SJCRH30 (cell line): ENCODE data around the gene DGKZ. TPM values are rescaled to one million over a fixed set of nuclear protein-coding genes. Genes with fewer than 3 reads are reported as not detected.
"Not testable (repeated sequence)": the region's sequence is repeated elsewhere in the genome, so short reads cannot be mapped to it uniquely, and the experiment has no call there.

ENCODE experiments used
- DNase-seq, 2 experiments: peaks; one replicate each; pipeline ENCODE4 v3.0.0-alpha.2; 2015 to 2020
- H3K27ac ChIP-seq: fragments of 250-450 bp; sonication (Bioruptor Pico); 2 replicates; pipeline ENCODE4 v1.5.1; 2020; ENCODE audit warnings: mild to moderate bottlenecking, moderate library complexity
- H3K27me3 ChIP-seq: fragments of 250-450 bp; sonication (Bioruptor Pico); 2 replicates; pipeline ENCODE4 v1.5.1; 2020; ENCODE audit warnings: mild to moderate bottlenecking, moderate library complexity
- H3K36me3 ChIP-seq: fragments of 250-450 bp; sonication (Bioruptor Pico); 2 replicates; pipeline ENCODE4 v1.5.1; 2020; ENCODE audit warnings: mild to moderate bottlenecking, moderate library complexity
- H3K4me1 ChIP-seq: fragments of 250-450 bp; sonication (Bioruptor Pico); 2 replicates; pipeline ENCODE4 v1.5.1; 2020; ENCODE audit warnings: mild to moderate bottlenecking, moderate library complexity
- H3K4me3 ChIP-seq: fragments of 250-450 bp; sonication (Bioruptor Pico); 2 replicates; pipeline ENCODE4 v1.5.1; 2020; ENCODE audit warnings: mild to moderate bottlenecking, moderate library complexity
- H3K9me3 ChIP-seq: fragments of 250-450 bp; sonication (Bioruptor Pico); replicated peaks from 2 replicates; pipeline ENCODE4 v1.5.1; 2020; ENCODE audit warnings: mild to moderate bottlenecking, moderate library complexity
- total RNA-seq: library from RNA; depleted of rRNA; stranded (reverse); fragments of >200 nt; shearing (Covaris generic); gene quantifications from 2 replicates; pipeline ENCODE4 v1.2.3, GENCODE V29; 2014

Gene DGKZ
- total RNA-seq, 1 experiment from 2014 or later: 42.1 TPM

GRCh38 chr11:46363455-46364005, 16.3 kb downstream of the DGKZ start:
- Histone ChIP-seq H3K27ac (peak overlapping the region; percentile 98), H3K4me3 (peak overlapping the region; percentile 50), H3K36me3 (peaks cover 5% of the 10 kb centered on the region; the same call in 1 of the 2 replicates), H3K9me3 (no peaks in the 10 kb centered on the region), H3K27me3 (no peaks in the 10 kb centered on the region), H3K4me1 (peaks cover 52% of the 10 kb centered on the region)
- DNase-seq: peak; percentile 96 to 97

GRCh38 chr11:46364056-46364455, 16.8 kb downstream of the DGKZ start:
- Histone ChIP-seq H3K27me3 (no peaks in the 10 kb centered on the region), H3K4me1 (peaks cover 52% of the 10 kb centered on the region), H3K4me3 (no peak overlapping the region; the same call in 1 of the 2 replicates), H3K9me3 (no peaks in the 10 kb centered on the region), H3K36me3 (peaks cover 8% of the 10 kb centered on the region; the same call in 1 of the 2 replicates), H3K27ac (peak overlapping the region; percentile 98)
- DNase-seq: no peak

GRCh38 chr11:46364791-46365190, 17.5 kb downstream of the DGKZ start:
- H3K27ac ChIP-seq: peak overlapping the region; percentile 98; the same call in 1 of the 2 replicates
- no peaks in the 10 kb centered on the region for H3K27me3 ChIP-seq
- H3K36me3 ChIP-seq: peaks cover 8% of the 10 kb centered on the region
- no peak overlapping the region for H3K4me3 ChIP-seq
- peaks cover 52% of the 10 kb centered on the region for H3K4me1 ChIP-seq
- no peak for DNase-seq
- no peaks in the 10 kb centered on the region for H3K9me3 ChIP-seq

GRCh38 chr11:46366260-46366659, 19.0 kb downstream of the DGKZ start:
- Histone ChIP-seq H3K36me3 (peaks cover 19% of the 10 kb centered on the region), H3K4me3 (no peak overlapping the region), H3K4me1 (peaks cover 47% of the 10 kb centered on the region), H3K27me3 (no peaks in the 10 kb centered on the region), H3K27ac (no peak overlapping the region), H3K9me3 (no peaks in the 10 kb centered on the region)
- DNase-seq: no peak

- Histone ChIP-seq H3K4me3 (no peak overlapping the region), H3K27me3 (no peaks in the 10 kb centered on the region), H3K9me3 (no peaks in the 10 kb centered on the region), H3K4me1 (peaks cover 44% of the 10 kb centered on the region), H3K36me3 (peaks cover 19% of the 10 kb centered on the region), H3K27ac (peak overlapping the region; percentile 42; the same call in 1 of the 2 replicates)
- DNase-seq: no peak
These were observed 19.4 kb downstream of the DGKZ start for GRCh38 chr11:46366661-46367161.

- H3K36me3 ChIP-seq: peaks cover 19% of the 10 kb centered on the region
- no peak overlapping the region for H3K4me3 ChIP-seq
- H3K27ac ChIP-seq: peak overlapping the region; percentile 42; the same call in 1 of the 2 replicates
- peak; percentile 89 for DNase-seq
- no peaks in the 10 kb centered on the region for H3K9me3 ChIP-seq
- H3K27me3 ChIP-seq: no peaks in the 10 kb centered on the region
- peaks cover 37% of the 10 kb centered on the region for H3K4me1 ChIP-seq
These were observed 20.1 kb downstream of the DGKZ start for GRCh38 chr11:46367244-46367915.

GRCh38 chr11:46367916-46368267, 20.6 kb downstream of the DGKZ start:
- no peak for DNase-seq
- H3K36me3 ChIP-seq: peaks cover 19% of the 10 kb centered on the region
- no peak overlapping the region for H3K4me3 ChIP-seq
- H3K27me3 ChIP-seq: no peaks in the 10 kb centered on the region
- no peak overlapping the region for H3K27ac ChIP-seq
- H3K4me1 ChIP-seq: peaks cover 32% of the 10 kb centered on the region
- H3K9me3 ChIP-seq: no peaks in the 10 kb centered on the region

- no peak overlapping the region for H3K27ac ChIP-seq
- H3K4me1 ChIP-seq: peaks cover 17% of the 10 kb centered on the region
- H3K36me3 ChIP-seq: peaks cover 19% of the 10 kb centered on the region
- peak; percentile 80 to 85 for DNase-seq
- no peaks in the 10 kb centered on the region for H3K9me3 ChIP-seq
- no peak overlapping the region for H3K4me3 ChIP-seq
- no peaks in the 10 kb centered on the region for H3K27me3 ChIP-seq
These were observed 22.3 kb downstream of the DGKZ start for GRCh38 chr11:46369458-46370152.

GRCh38 chr11:46370253-46370652, 23.0 kb downstream of the DGKZ start:
- DNase-seq: no peak

GRCh38 chr11:46371262-46371661, 24.0 kb downstream of the DGKZ start:
- not testable (repeated sequence) for DNase-seq, H3K4me3 ChIP-seq, H3K9me3 ChIP-seq, H3K27me3 ChIP-seq, H3K27ac ChIP-seq
- Histone ChIP-seq H3K36me3 (peaks cover 22% of the 10 kb centered on the region), H3K4me1 (peaks cover 12% of the 10 kb centered on the region)

More at GRCh38 chr11:46370253-46370652, 23.0 kb downstream of the DGKZ start:
- H3K27me3 ChIP-seq: no peaks in the 10 kb centered on the region
- H3K4me1 ChIP-seq: peaks cover 13% of the 10 kb centered on the region
- no peak overlapping the region for H3K4me3 ChIP-seq
- no peak overlapping the region for H3K27ac ChIP-seq
- H3K36me3 ChIP-seq: peaks cover 21% of the 10 kb centered on the region
- no peaks in the 10 kb centered on the region for H3K9me3 ChIP-seq

- no peak overlapping the region for H3K27ac ChIP-seq
- H3K4me1 ChIP-seq: peaks cover 8% of the 10 kb centered on the region
- no peak for DNase-seq
- no peaks in the 10 kb centered on the region for H3K9me3 ChIP-seq
- H3K27me3 ChIP-seq: no peaks in the 10 kb centered on the region
- H3K4me3 ChIP-seq: no peak overlapping the region
- peaks cover 26% of the 10 kb centered on the region for H3K36me3 ChIP-seq
These were observed 24.8 kb downstream of the DGKZ start for GRCh38 chr11:46372086-46372485.

- H3K9me3 ChIP-seq, H3K27me3 ChIP-seq, DNase-seq, H3K27ac ChIP-seq, H3K4me3 ChIP-seq, H3K4me1 ChIP-seq: not testable (repeated sequence)
- peaks cover 26% of the 10 kb centered on the region for H3K36me3 ChIP-seq
These were observed 25.2 kb downstream of the DGKZ start for GRCh38 chr11:46372501-46372900.

GRCh38 chr11:46373787-46374740, 26.8 kb downstream of the DGKZ start:
- no peak overlapping the region for H3K27ac ChIP-seq
- H3K4me3 ChIP-seq: no peak overlapping the region
- H3K27me3 ChIP-seq: no peaks in the 10 kb centered on the region
- DNase-seq: no peak
- H3K9me3 ChIP-seq: no peaks in the 10 kb centered on the region
- H3K4me1 ChIP-seq: no peaks in the 10 kb centered on the region; the same call in 1 of the 2 replicates
- peaks cover 21% of the 10 kb centered on the region for H3K36me3 ChIP-seq

- no peak overlapping the region for H3K4me3 ChIP-seq
- H3K27me3 ChIP-seq: no peaks in the 10 kb centered on the region
- H3K9me3 ChIP-seq: no peaks in the 10 kb centered on the region
- peaks cover 20% of the 10 kb centered on the region for H3K36me3 ChIP-seq
- DNase-seq: no peak
- H3K27ac ChIP-seq: no peak overlapping the region
- no peaks in the 10 kb centered on the region for H3K4me1 ChIP-seq
These were observed 27.6 kb downstream of the DGKZ start for GRCh38 chr11:46374815-46375214.
